ENCODE data around the gene CEP162. TPM values are rescaled to one million over a fixed set of nuclear protein-coding genes. Genes with fewer than 3 reads are reported as not detected.

CEP162 gene
- total RNA-seq, 4 donors from 2014 or later, result 15.1 to 20.9 (median 18.7) TPM

DNA sequence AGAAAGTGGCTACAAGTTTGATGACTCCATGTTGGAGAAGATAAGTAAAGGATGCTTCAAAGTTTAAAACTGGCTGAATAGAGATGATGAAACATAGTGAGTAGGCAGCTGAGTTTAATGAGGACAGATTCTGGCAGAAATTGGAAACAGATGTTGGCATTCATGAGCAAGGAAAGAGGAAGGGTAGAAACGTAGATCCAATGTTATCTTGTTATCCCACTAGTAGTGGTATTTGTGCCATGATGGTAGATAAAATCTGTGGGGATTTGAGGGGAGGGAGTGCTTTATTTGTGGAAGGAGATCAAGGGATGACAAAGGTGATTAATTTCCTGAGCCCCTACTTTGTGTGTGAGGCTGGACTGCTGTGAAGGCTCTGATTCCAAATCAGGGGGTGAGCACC is 124.4 kb downstream of the CEP162 start:
- DNase-seq (ENCODE audit: low spot score in 2 of 2), result no peak
- 25 to 40% methylated on average over 1 of the region's 1 CpG for WGBS, 2 donors
- H3K27ac ChIP-seq, result no peak overlapping the region
- no peaks in the 10 kb centered on the region for H3K36me3 ChIP-seq
- TF ChIP-seq EP300 (IDR thresholded peaks at IDR 0.05) (no peak), CTCF (IDR thresholded peaks at IDR 0.05) (no peak)
- H3K4me1 ChIP-seq, result no peaks in the 10 kb centered on the region
- no peak overlapping the region for H3K4me3 ChIP-seq
- H3K9me3 ChIP-seq, result peaks cover 0 to 10% (median 0%) of the 10 kb centered on the region in 4 donors
- no peaks in the 10 kb centered on the region for H3K27me3 ChIP-seq

DNA sequence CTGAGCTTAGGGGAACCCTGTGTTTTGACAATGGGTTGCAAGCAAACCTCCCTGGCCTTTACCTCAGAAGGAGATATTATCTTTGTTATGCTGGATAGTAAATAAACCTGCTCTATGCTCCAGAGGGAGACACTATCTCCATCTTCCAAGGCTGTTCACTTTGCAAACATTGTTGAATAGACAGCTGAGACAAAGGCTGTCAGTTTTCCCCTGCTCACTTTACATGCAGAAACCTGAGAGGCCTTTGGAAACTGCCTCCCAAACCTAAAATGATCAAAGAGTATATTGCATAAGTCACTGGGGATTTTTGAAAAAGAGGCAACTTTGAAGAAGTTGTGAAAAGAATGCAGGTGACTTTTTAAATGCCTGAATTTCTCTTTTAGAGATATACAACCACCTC is 132.3 kb downstream of the CEP162 start:
- Histone ChIP-seq H3K4me1 (no peaks in the 10 kb centered on the region), H3K9me3 (peaks cover 0 to 5% (median 0%) of the 10 kb centered on the region in 4 donors), H3K36me3 (no peaks in the 10 kb centered on the region), H3K4me3 (no peak overlapping the region), H3K27me3 (no peaks in the 10 kb centered on the region), H3K27ac (no peak overlapping the region)
- no peak for DNase-seq (ENCODE audit: low spot score in 2 of 2)
- no peak for TF ChIP-seq POLR2A (IDR thresholded peaks at IDR 0.05)
- TF ChIP-seq CTCF (IDR thresholded peaks at IDR 0.05), result no peak
- TF ChIP-seq EP300 (IDR thresholded peaks at IDR 0.05), result no peak

- H3K9me3 ChIP-seq, result peaks cover 0 to 5% (median 0%) of the 10 kb centered on the region in 4 donors
- no peak overlapping the region for H3K4me3 ChIP-seq
- 70% methylated on average over 4 of the region's 4 CpGs for WGBS, 2 donors
- H3K36me3 ChIP-seq, result no peaks in the 10 kb centered on the region
- no peaks in the 10 kb centered on the region for H3K27me3 ChIP-seq
- no peak for DNase-seq (ENCODE audit: low spot score in 2 of 2)
- H3K4me1 ChIP-seq, result no peaks in the 10 kb centered on the region
- no peak overlapping the region for H3K27ac ChIP-seq
- TF ChIP-seq POLR2A (IDR thresholded peaks at IDR 0.05) (no peak), CTCF (IDR thresholded peaks at IDR 0.05) (no peak), EP300 (IDR thresholded peaks at IDR 0.05) (no peak)
Observed at GRCh38 chr6:84093441-84094435, 133.7 kb downstream of the CEP162 start.

- no peaks in the 10 kb centered on the region for H3K4me1 ChIP-seq
- H3K36me3 ChIP-seq, result no peaks in the 10 kb centered on the region
- H3K27ac ChIP-seq, result peak overlapping the region in 1 of 4 donors; percentile 57
- H3K9me3 ChIP-seq, result peaks cover 0 to 5% (median 0%) of the 10 kb centered on the region in 4 donors
- 43 to 57% methylated on average over 3 of the region's 3 CpGs for WGBS, 2 donors
- H3K4me3 ChIP-seq, result no peak overlapping the region
- no peaks in the 10 kb centered on the region for H3K27me3 ChIP-seq
- TF ChIP-seq POLR2A (IDR thresholded peaks at IDR 0.05) (no peak), EP300 (IDR thresholded peaks at IDR 0.05) (no peak), CTCF (IDR thresholded peaks at IDR 0.05) (no peak)
- peak in 1 of 2 donors; percentile 5 for DNase-seq (ENCODE audit: low spot score in 2 of 2)
Observed at GRCh38 chr6:84089552-84089951, 137.9 kb downstream of the CEP162 start.

DNA sequence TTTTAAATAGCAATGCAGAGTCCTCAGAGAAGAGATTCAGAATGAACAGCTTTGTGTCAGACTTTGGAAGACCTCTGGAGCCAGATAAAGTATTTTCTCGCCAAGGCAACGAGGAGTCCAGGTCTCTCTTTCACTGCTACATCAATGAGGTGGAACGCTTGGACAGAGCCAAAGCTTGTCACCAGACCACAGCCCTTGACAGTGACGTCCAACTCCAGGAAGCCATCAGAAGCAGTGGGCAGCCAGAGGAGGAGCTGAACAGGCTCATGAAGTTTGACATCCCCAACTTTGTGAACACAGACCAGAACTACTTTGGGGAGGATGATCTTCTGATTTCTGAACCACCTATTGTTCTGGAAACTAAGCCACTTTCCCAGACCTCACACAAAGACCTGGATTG is 138.4 kb downstream of the CEP162 start:
- DNase-seq (ENCODE audit: low spot score in 2 of 2), result peak in 1 of 2 donors; percentile 21
- WGBS, 2 donors, result 66 to 76% methylated on average over 4 of the region's 4 CpGs
- H3K9me3 ChIP-seq, result peaks cover 0 to 4% (median 0%) of the 10 kb centered on the region in 4 donors
- H3K27ac ChIP-seq, result peak overlapping the region in 1 of 4 donors; percentile 57
- H3K36me3 ChIP-seq, result no peaks in the 10 kb centered on the region
- H3K4me3 ChIP-seq, result no peak overlapping the region
- H3K4me1 ChIP-seq, result no peaks in the 10 kb centered on the region
- H3K27me3 ChIP-seq, result no peaks in the 10 kb centered on the region
- TF ChIP-seq EP300 (IDR thresholded peaks at IDR 0.05), result peak in 1 of 2 donors; percentile 8
- no peak for TF ChIP-seq POLR2A (IDR thresholded peaks at IDR 0.05)

All from tibial nerve (tissue), 4 donors.